ENCODE results near the gene PIGR. TPM values are rescaled to one million over a fixed set of nuclear protein-coding genes. Genes with fewer than 3 reads are reported as not detected.
A peak's percentile ranks its signal among the peaks of the same experiment; 100 is the strongest.

PIGR gene
- total and polyA plus RNA-seq, 9 of the 15 experiments (the other 6 are each of a cell fraction or from before 2014, with no cell fraction given) = 0.01 to 1.5 (median 0.03) TPM; not detected in 4

DNA sequence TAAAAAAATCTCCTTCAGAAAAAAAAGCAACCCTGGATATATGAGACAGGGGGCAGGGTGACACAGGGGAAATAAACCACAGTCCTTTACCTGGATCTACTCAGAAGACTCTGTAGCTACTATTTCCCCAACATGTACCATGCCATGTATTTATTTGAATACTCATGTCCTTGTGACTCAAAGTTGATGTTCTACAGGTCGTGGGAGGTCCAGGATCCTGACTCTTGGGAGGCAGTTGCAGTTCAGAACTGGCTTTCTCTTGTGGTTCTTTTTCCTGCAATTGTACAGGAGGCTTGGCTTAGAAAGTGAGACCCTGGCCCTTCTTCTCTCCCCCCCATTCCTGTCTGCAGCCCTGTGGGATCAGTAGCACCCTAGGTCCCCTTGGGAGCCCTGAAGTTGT is 54.9 kb downstream of the PIGR start:
- H3K27ac ChIP-seq (ENCODE audit: extremely low read depth, low read depth, low read length) = no peak overlapping the region
- H3K36me3 ChIP-seq (ENCODE audit: control insufficient read depth, insufficient read depth, low read length) = no peaks in the 10 kb centered on the region
- ChIA-PET POLR2A (no interaction called here), CTCF (ENCODE audit: low intra/inter-chr PET ratio) (interaction anchor here (1.4 kb wide), 1 partner anchor 21 kb away, joined by 5 read pairs; no protein-coding TSS in a partner anchor)
- H3K4me2 ChIP-seq (ENCODE audit: insufficient read depth, low read length) = no peak overlapping the region
- FAIRE-seq (no peak), ATAC-seq (no peak), DNase-seq (ENCODE audit: extremely low read depth in 1 of 4, low spot score in 3 of 4) (no peak)
- no peak overlapping the region for H3K4me3 ChIP-seq
- H3K79me2 ChIP-seq (ENCODE audit: control insufficient read depth, insufficient read depth, low read length) = no peaks in the 10 kb centered on the region
- no peaks in the 10 kb centered on the region for H3K9me3 ChIP-seq (replicated peaks; ENCODE audit: control insufficient read depth, insufficient read depth, low read depth, low read length)
- in situ Hi-C loops (cut with MboI) = no loop called here
- BruUV-seq (replicated peaks) = no TSS peak
- peaks cover 0 to 12% of the 10 kb centered on the region in 2 experiments; a peak in 4 of 5 replicates for H3K4me1 ChIP-seq (replicated peaks in 1 of 2; ENCODE audit: control insufficient read depth in 2 of 2, insufficient read depth in 2 of 2, low read length in 2 of 2)
- 0% methylated on average over 1 of the region's 1 CpG for WGBS (ENCODE audit: insufficient coverage, low coverage, missing lambda C conversion rate)
- no peak overlapping the region for H2AFZ ChIP-seq (ENCODE audit: low read depth, low read length)
- no peaks in the 10 kb centered on the region for H4K20me1 ChIP-seq (replicated peaks; ENCODE audit: control insufficient read depth, insufficient read depth, low read length)
- no peaks in the 10 kb centered on the region for H3K9me1 ChIP-seq (ENCODE audit: control insufficient read depth, insufficient read depth, low read length)
- H3K9ac ChIP-seq (ENCODE audit: insufficient read depth in 1 of 2, low read depth in 2 of 2, low read length in 2 of 2) = no peak overlapping the region
- intact Hi-C loops (cut with micrococcal nuclease) = no loop called here
- peaks cover 36 to 38% of the 10 kb centered on the region in 2 experiments for H3K27me3 ChIP-seq (ENCODE audit: control insufficient read depth in 2 of 2, insufficient read depth in 2 of 2, low read length in 2 of 2)
- TF ChIP-seq, protein P1, sequence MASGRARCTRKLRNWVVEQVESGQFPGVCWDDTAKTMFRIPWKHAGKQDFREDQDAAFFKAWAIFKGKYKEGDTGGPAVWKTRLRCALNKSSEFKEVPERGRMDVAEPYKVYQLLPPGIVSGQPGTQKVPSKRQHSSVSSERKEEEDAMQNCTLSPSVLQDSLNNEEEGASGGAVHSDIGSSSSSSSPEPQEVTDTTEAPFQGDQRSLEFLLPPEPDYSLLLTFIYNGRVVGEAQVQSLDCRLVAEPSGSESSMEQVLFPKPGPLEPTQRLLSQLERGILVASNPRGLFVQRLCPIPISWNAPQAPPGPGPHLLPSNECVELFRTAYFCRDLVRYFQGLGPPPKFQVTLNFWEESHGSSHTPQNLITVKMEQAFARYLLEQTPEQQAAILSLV (tag; IDR thresholded peaks at IDR 0.05) = no peak
- TF ChIP-seq CHD1 (IDR thresholded peaks at IDR 0.05; ENCODE audit: low read length) = no peak
- TF ChIP-seq, protein P2, sequence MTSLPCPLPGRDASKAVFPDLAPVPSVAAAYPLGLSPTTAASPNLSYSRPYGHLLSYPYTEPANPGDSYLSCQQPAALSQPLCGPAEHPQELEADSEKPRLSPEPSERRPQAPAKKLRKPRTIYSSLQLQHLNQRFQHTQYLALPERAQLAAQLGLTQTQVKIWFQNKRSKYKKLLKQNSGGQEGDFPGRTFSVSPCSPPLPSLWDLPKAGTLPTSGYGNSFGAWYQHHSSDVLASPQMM (CRISPR knock-in tag; IDR thresholded peaks at IDR 0.05) = no peak
- TF ChIP-seq TBL1XR1 (IDR thresholded peaks at IDR 0.05; ENCODE audit: low read length in 2 of 2) = no peak
- TF ChIP-seq, protein P3, sequence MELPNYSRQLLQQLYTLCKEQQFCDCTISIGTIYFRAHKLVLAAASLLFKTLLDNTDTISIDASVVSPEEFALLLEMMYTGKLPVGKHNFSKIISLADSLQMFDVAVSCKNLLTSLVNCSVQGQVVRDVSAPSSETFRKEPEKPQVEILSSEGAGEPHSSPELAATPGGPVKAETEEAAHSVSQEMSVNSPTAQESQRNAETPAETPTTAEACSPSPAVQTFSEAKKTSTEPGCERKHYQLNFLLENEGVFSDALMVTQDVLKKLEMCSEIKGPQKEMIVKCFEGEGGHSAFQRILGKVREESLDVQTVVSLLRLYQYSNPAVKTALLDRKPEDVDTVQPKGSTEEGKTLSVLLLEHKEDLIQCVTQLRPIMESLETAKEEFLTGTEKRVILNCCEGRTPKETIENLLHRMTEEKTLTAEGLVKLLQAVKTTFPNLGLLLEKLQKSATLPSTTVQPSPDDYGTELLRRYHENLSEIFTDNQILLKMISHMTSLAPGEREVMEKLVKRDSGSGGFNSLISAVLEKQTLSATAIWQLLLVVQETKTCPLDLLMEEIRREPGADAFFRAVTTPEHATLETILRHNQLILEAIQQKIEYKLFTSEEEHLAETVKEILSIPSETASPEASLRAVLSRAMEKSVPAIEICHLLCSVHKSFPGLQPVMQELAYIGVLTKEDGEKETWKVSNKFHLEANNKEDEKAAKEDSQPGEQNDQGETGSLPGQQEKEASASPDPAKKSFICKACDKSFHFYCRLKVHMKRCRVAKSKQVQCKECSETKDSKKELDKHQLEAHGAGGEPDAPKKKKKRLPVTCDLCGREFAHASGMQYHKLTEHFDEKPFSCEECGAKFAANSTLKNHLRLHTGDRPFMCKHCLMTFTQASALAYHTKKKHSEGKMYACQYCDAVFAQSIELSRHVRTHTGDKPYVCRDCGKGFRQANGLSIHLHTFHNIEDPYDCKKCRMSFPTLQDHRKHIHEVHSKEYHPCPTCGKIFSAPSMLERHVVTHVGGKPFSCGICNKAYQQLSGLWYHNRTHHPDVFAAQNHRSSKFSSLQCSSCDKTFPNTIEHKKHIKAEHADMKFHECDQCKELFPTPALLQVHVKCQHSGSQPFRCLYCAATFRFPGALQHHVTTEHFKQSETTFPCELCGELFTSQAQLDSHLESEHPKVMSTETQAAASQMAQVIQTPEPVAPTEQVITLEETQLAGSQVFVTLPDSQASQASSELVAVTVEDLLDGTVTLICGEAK (IDR thresholded peaks at IDR 0.05) = no peak
- TF ChIP-seq, protein P3 (CRISPR knock-in tag; IDR thresholded peaks at IDR 0.05) = no peak
- 0 out of 2 replicates have a peak, but pooled peaks have one; percentile 11 for TF ChIP-seq ZNF589 (CRISPR knock-in tag; IDR thresholded peaks at IDR 0.05; ENCODE audit: low read depth)
- peak; percentile 78; the same call in 1 of the 2 replicates for TF ChIP-seq GTF2E2 (tag; IDR thresholded peaks at IDR 0.05)
- TF ChIP-seq, protein P4, sequence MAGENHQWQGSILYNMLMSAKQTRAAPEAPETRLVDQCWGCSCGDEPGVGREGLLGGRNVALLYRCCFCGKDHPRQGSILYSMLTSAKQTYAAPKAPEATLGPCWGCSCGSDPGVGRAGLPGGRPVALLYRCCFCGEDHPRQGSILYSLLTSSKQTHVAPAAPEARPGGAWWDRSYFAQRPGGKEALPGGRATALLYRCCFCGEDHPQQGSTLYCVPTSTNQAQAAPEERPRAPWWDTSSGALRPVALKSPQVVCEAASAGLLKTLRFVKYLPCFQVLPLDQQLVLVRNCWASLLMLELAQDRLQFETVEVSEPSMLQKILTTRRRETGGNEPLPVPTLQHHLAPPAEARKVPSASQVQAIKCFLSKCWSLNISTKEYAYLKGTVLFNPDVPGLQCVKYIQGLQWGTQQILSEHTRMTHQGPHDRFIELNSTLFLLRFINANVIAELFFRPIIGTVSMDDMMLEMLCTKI (IDR thresholded peaks at IDR 0.05; ENCODE audit: partially characterized antibody) = no peak
